ENCODE data around the gene BCAR1.

The BCAR1 gene

GRCh38 chr16:75267631-75268264, 16.3 kb upstream of the BCAR1 start:
- peak; percentile 83 for DNase-seq

- DNase-seq: no peak
Observed at GRCh38 chr16:75266738-75267630, 15.6 kb upstream of the BCAR1 start.

GRCh38 chr16:75265911-75266701, 14.7 kb upstream of the BCAR1 start:
- DNase-seq: no peak

- no peak for DNase-seq
Observed at GRCh38 chr16:75264999-75265910, 13.8 kb upstream of the BCAR1 start.

GRCh38 chr16:75264457-75264998, 13.1 kb upstream of the BCAR1 start:
- no peak for DNase-seq

- no peak for DNase-seq
Observed at GRCh38 chr16:75263963-75264445, 12.6 kb upstream of the BCAR1 start.

GRCh38 chr16:75263291-75263962, 12.0 kb upstream of the BCAR1 start:
- no peak for DNase-seq

GRCh38 chr16:75262800-75263127, 11.3 kb upstream of the BCAR1 start:
- no peak for DNase-seq

GRCh38 chr16:75262104-75262799, 10.8 kb upstream of the BCAR1 start:
- no peak for DNase-seq

GRCh38 chr16:75261590-75262078, 10.2 kb upstream of the BCAR1 start:
- no peak for DNase-seq

- DNase-seq: no peak
Observed at GRCh38 chr16:75260851-75261589, 9.6 kb upstream of the BCAR1 start.

- DNase-seq: no peak
Observed at GRCh38 chr16:75258807-75259141, 7.3 kb upstream of the BCAR1 start.

- DNase-seq: no peak
Observed at GRCh38 chr16:75257886-75258806, 6.7 kb upstream of the BCAR1 start.

GRCh38 chr16:75256696-75257343, 5.4 kb upstream of the BCAR1 start:
- DNase-seq: no peak

- no peak for DNase-seq
Observed at GRCh38 chr16:75256059-75256571, 4.7 kb upstream of the BCAR1 start.

- no peak for DNase-seq
Observed at GRCh38 chr16:75254359-75254837, 3.0 kb upstream of the BCAR1 start.

GRCh38 chr16:75252946-75253911, 1.8 kb upstream of the BCAR1 start:
- no peak for DNase-seq
